ENCODE data around the gene R3HDM1.

DNA sequence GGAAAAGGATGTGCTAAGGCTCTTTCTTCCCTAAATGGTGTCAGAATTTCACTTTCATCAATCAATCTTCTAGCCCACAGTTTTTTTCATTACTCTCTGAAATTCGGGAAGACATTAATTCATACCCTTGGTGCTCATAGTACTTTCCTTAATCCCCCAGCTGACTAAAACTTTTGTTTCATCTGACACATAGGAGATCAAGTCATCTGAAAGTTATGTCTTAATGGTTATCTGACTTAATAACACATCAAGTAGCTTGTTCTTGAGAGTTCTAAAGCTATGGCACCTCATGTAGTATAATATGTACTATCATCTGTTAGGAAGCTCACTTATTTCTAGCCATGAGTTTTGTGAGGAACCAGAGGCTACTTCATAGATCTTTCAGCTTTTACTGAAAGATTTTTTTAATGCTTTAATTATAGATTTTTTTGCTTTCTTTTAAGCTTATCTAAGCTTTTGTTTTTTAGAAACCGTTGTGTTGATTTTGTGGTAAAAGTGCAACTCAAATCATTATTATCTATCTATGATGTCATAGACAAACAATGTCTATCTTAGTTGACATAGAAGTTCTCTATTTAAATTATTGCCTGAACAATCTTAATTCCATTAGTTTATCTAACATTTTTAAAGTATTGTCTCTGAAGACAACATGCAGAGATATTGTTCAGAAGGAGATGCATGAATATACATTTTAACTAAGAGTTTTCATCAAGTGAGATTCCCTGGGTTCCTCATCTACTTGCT is 116.7 kb downstream of the R3HDM1 start:
- TF ChIP-seq, protein P1, sequence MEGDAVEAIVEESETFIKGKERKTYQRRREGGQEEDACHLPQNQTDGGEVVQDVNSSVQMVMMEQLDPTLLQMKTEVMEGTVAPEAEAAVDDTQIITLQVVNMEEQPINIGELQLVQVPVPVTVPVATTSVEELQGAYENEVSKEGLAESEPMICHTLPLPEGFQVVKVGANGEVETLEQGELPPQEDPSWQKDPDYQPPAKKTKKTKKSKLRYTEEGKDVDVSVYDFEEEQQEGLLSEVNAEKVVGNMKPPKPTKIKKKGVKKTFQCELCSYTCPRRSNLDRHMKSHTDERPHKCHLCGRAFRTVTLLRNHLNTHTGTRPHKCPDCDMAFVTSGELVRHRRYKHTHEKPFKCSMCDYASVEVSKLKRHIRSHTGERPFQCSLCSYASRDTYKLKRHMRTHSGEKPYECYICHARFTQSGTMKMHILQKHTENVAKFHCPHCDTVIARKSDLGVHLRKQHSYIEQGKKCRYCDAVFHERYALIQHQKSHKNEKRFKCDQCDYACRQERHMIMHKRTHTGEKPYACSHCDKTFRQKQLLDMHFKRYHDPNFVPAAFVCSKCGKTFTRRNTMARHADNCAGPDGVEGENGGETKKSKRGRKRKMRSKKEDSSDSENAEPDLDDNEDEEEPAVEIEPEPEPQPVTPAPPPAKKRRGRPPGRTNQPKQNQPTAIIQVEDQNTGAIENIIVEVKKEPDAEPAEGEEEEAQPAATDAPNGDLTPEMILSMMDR (IDR thresholded peaks at IDR 0.05): no peak
- no peak for TF ChIP-seq POLR2A (IDR thresholded peaks at IDR 0.05)
